ENCODE data around the gene NDUFS2. TPM values are rescaled to one million over a fixed set of nuclear protein-coding genes. Genes with fewer than 3 reads are reported as not detected.

The NDUFS2 gene
- total and polyA plus RNA-seq, 9 of the 15 experiments (the other 6 are each of a cell fraction or from before 2014, with no cell fraction given), result 70.0 to 176 (median 141) TPM

DNA sequence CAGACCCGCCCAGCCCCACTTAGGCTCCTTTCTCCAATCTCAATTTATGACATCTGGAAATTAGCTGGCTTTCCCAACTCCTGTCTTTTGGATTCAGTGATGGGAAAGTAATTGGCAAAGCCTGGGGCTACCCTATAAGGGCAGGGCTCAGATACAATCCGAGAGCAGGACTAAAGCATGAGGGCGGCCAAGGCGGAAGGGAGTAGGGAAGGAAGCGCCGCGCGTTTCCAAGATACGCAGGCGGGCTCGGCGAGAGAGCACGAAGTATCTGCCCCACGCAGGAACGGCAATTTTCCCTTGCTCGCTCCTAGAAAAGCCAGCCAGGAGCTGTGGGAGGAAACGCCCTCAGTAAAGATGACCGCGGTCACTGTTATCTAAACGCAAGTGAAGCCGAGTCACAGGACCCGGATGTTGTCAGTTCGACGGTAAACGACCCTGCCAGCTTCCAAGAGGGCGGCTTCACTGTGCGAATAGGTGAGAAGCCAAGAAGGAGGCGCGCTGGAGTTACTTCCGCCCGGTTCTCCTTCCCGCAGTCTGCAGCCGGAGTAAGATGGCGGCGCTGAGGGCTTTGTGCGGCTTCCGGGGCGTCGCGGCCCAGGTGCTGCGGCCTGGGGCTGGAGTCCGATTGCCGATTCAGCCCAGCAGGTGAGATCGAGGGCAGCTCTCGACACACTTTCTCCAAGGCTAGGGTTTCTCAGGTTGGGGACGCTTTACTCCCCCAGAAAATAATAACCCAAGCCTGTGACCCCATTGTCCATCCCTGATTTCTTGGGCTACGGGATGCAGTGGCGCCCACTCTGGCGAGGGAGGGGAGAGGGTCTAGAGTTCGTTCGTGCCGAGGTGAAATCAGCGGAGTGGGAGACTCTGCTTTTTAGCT lies at the start of gene NDUFS2 (continued):
- TF ChIP-seq, protein P1, sequence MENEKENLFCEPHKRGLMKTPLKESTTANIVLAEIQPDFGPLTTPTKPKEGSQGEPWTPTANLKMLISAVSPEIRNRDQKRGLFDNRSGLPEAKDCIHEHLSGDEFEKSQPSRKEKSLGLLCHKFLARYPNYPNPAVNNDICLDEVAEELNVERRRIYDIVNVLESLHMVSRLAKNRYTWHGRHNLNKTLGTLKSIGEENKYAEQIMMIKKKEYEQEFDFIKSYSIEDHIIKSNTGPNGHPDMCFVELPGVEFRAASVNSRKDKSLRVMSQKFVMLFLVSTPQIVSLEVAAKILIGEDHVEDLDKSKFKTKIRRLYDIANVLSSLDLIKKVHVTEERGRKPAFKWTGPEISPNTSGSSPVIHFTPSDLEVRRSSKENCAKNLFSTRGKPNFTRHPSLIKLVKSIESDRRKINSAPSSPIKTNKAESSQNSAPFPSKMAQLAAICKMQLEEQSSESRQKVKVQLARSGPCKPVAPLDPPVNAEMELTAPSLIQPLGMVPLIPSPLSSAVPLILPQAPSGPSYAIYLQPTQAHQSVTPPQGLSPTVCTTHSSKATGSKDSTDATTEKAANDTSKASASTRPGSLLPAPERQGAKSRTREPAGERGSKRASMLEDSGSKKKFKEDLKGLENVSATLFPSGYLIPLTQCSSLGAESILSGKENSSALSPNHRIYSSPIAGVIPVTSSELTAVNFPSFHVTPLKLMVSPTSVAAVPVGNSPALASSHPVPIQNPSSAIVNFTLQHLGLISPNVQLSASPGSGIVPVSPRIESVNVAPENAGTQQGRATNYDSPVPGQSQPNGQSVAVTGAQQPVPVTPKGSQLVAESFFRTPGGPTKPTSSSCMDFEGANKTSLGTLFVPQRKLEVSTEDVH (IDR thresholded peaks at IDR 0.05; ENCODE audit: low read depth, partially characterized antibody), result peak; percentile 92
- TF ChIP-seq KDM2B (CRISPR knock-in tag; IDR thresholded peaks at IDR 0.05) (0 out of 2 replicates have a peak, but pooled peaks have one; percentile 54), HDAC3 (IDR thresholded peaks at IDR 0.05; ENCODE audit: borderline replicate concordance, partially characterized antibody) (no peak), HNRNPL (IDR thresholded peaks at IDR 0.05; ENCODE audit: low read depth, low read length) (no peak), ZBTB1 (CRISPR knock-in tag; IDR thresholded peaks at IDR 0.05; ENCODE audit: borderline replicate concordance, low read depth) (0 out of 2 replicates have a peak, but pooled peaks have one; percentile 21), ERF (CRISPR knock-in tag; IDR thresholded peaks at IDR 0.05) (0 out of 2 replicates have a peak, but pooled peaks have one; percentile 8), SRSF3 (IDR thresholded peaks at IDR 0.05; ENCODE audit: insufficient read depth, low read length) (no peak), GTF2F1 (IDR thresholded peaks at IDR 0.05; ENCODE audit: low read depth, low read length) (peak; percentile 81; the same call in 1 of the 2 replicates), PURB (CRISPR knock-in tag; IDR thresholded peaks at IDR 0.05; ENCODE audit: low read depth) (no peak), LARP7 (IDR thresholded peaks at IDR 0.05) (0 out of 2 replicates have a peak, but pooled peaks have one; percentile 12), ETV5 (CRISPR knock-in tag; IDR thresholded peaks at IDR 0.05; ENCODE audit: low read depth) (peak; percentile 92), IFI16 (CRISPR knock-in tag; IDR thresholded peaks at IDR 0.05) (no peak), ETS2 (tag; IDR thresholded peaks at IDR 0.05; ENCODE audit: borderline replicate concordance, poor library complexity, severe bottlenecking) (no peak), GTF2E2 (tag; IDR thresholded peaks at IDR 0.05) (peak; percentile 99), TBL1XR1 (IDR thresholded peaks at IDR 0.05; ENCODE audit: low read length in 2 of 2) (peak in 1 of 2 experiments; percentile 34; a peak in 1 of 4 replicates)
- TF ChIP-seq, protein P2, sequence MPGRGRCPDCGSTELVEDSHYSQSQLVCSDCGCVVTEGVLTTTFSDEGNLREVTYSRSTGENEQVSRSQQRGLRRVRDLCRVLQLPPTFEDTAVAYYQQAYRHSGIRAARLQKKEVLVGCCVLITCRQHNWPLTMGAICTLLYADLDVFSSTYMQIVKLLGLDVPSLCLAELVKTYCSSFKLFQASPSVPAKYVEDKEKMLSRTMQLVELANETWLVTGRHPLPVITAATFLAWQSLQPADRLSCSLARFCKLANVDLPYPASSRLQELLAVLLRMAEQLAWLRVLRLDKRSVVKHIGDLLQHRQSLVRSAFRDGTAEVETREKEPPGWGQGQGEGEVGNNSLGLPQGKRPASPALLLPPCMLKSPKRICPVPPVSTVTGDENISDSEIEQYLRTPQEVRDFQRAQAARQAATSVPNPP (IDR thresholded peaks at IDR 0.05; ENCODE audit: borderline replicate concordance, insufficient read depth, insufficient read length), result no peak
- TF ChIP-seq, protein P3, sequence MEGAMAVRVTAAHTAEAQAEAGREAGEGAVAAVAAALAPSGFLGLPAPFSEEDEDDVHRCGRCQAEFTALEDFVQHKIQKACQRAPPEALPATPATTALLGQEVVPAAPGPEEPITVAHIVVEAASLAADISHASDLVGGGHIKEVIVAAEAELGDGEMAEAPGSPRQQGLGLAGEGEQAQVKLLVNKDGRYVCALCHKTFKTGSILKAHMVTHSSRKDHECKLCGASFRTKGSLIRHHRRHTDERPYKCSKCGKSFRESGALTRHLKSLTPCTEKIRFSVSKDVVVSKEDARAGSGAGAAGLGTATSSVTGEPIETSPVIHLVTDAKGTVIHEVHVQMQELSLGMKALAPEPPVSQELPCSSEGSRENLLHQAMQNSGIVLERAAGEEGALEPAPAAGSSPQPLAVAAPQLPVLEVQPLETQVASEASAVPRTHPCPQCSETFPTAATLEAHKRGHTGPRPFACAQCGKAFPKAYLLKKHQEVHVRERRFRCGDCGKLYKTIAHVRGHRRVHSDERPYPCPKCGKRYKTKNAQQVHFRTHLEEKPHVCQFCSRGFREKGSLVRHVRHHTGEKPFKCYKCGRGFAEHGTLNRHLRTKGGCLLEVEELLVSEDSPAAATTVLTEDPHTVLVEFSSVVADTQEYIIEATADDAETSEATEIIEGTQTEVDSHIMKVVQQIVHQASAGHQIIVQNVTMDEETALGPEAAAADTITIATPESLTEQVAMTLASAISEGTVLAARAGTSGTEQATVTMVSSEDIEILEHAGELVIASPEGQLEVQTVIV (CRISPR knock-in tag; IDR thresholded peaks at IDR 0.05; ENCODE audit: borderline replicate concordance), result no peak
- TF ChIP-seq, protein P4, sequence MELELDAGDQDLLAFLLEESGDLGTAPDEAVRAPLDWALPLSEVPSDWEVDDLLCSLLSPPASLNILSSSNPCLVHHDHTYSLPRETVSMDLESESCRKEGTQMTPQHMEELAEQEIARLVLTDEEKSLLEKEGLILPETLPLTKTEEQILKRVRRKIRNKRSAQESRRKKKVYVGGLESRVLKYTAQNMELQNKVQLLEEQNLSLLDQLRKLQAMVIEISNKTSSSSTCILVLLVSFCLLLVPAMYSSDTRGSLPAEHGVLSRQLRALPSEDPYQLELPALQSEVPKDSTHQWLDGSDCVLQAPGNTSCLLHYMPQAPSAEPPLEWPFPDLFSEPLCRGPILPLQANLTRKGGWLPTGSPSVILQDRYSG (tag; conservative IDR thresholded peaks at IDR 0.05; ENCODE audit: low read depth), result 0 out of 2 replicates have a peak, but pooled peaks have one; percentile 44
